Measurements from ENCODE around the gene RTCA. TPM values are rescaled to one million over a fixed set of nuclear protein-coding genes. Genes with fewer than 3 reads are reported as not detected.
A peak's percentile ranks its signal among the peaks of the same experiment; 100 is the strongest.

RTCA gene
- total RNA-seq, 2 experiments from 2014 or later: 47.7 to 48.1 TPM

DNA sequence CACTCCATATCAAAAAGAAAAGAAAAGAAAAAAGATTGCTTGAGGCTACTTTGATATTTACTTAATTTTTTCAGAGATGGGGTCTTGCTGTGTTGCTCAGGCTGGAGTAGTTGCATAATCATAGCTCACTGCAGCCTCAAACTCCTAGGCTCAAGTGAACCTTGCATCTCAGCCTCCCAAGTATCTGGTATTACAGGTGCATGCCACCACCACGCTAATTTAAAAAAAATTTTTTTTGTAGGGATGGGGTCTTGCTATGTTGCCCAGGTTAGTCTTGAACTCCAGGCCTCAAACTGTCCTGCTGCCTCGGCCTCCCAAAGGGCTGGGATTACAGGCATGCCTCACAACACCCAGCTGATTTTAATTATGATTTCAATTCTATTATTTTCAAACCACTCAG is 38.2 kb downstream of the RTCA start:
- ATAC-seq (ENCODE audit: low read depth) (no peak), DNase-seq (no peak)
- POLR2A ChIA-PET: no interaction called here
- H3K4me3 Mint-ChIP-seq: no peak overlapping the region
- H3K36me3 Mint-ChIP-seq: peaks cover 3% of the 10 kb centered on the region
- H3K27me3 Mint-ChIP-seq: no peaks in the 10 kb centered on the region
- H3K4me1 Mint-ChIP-seq: peaks cover 6% of the 10 kb centered on the region
- peaks cover 1% of the 10 kb centered on the region for H3K9me3 Mint-ChIP-seq
- H3K27ac Mint-ChIP-seq: no peak overlapping the region

DNA sequence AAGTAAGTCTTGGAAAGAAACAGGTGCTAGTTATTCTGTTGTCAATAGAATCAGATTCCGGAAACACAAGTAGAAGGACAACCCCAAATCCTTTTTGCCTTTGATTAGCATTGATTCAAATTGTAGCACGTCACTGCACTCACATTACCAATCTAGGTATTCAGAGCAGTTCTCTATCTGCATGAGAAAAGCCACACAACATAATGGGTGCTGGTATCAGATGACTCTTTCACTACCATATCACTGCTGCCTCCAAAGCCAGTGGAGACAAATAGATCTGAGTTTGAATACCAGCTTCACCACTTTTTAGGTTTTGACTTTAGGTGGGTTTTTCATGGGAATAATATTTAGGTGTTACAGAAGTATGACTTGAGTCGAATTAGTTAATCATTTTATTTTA is 38.9 kb downstream of the RTCA start:
- Mint-ChIP-seq H3K36me3 (peaks cover 6% of the 10 kb centered on the region), H3K4me3 (no peak overlapping the region), H3K27me3 (no peaks in the 10 kb centered on the region), H3K27ac (no peak overlapping the region), H3K9me3 (peaks cover 2% of the 10 kb centered on the region), H3K4me1 (peaks cover 6% of the 10 kb centered on the region)
- no peak for ATAC-seq (ENCODE audit: low read depth)
- POLR2A ChIA-PET: no interaction called here
- no peak for DNase-seq

DNA sequence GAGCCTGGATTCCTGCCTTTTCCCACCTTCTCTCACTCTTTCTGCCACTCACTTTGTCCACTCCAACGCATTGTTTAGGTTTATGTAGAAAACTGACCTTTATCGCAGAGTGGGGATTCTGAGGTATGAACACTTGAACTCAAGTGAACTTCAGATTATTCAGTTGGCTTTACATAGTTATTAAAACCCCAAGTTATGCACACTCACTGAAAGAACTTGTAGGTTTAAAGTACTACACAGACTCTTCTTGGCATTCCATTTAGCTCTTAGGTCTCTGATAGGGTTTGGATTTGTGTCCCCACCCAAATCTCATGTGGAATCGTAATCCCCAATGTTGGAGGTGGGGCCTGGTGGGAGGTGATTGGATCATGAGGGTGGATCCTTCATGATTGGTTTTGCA is 39.9 kb downstream of the RTCA start:
- Mint-ChIP-seq H3K27me3 (no peaks in the 10 kb centered on the region), H3K9me3 (peaks cover 4% of the 10 kb centered on the region), H3K4me3 (no peak overlapping the region), H3K27ac (no peak overlapping the region), H3K36me3 (peaks cover 8% of the 10 kb centered on the region), H3K4me1 (peaks cover 6% of the 10 kb centered on the region)
- ATAC-seq (ENCODE audit: low read depth) (no peak), DNase-seq (no peak)
- POLR2A ChIA-PET: no interaction called here

DNA sequence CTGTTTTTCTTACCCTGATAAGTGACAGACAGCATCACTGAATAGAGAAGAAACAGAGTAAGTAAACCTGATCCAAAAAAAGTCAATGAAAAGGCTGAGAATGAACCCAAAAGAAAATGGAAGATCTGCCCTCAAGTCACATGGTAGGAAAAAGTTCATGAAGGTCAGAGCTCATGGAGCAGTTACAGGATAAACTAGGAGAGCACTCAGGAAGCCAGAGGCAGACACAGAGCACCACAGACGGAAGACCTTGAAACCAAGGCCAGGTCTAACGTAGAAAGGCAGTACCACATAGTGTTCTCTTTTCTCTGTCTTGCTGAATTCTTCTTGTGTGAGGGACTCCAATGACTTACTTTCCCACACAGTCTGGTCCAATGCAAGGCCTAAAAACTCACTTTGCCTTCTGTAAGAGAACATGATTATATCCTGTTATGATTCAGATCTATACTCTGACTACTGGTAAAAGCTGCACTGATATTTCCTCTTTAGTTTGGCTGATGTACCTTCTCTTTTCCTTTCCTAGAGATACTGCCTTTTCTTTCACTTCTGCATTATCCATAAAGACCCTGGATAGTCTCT is 40.8 kb downstream of the RTCA start:
- Mint-ChIP-seq H3K27ac (no peak overlapping the region), H3K4me1 (peaks cover 6% of the 10 kb centered on the region), H3K36me3 (peaks cover 8% of the 10 kb centered on the region), H3K27me3 (no peaks in the 10 kb centered on the region), H3K4me3 (peak overlapping the region; percentile 2), H3K9me3 (peaks cover 3% of the 10 kb centered on the region)
- no peak for ATAC-seq (ENCODE audit: low read depth)
- POLR2A ChIA-PET: no interaction called here
- DNase-seq: no peak

DNA sequence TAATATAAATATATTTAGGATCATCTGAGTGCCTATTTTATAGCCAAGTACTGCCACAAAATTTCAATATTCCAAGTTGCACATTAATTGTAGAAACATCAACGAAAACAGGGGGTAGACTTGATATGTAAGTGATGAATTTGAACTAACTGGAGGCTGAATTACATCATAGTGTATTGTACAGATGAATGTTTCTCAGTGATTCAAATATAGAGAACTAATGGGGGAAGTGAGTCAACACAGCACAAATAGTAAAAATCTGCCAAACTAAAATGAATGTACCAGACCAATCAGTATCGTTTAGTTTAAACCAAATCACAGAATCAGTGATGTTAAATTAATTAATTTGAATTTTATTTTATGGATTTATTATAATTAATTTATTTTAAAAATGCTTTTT is 42.8 kb downstream of the RTCA start:
- DNase-seq (no peak), ATAC-seq (ENCODE audit: low read depth) (no peak)
- peaks cover 3% of the 10 kb centered on the region for H3K9me3 Mint-ChIP-seq

DNA sequence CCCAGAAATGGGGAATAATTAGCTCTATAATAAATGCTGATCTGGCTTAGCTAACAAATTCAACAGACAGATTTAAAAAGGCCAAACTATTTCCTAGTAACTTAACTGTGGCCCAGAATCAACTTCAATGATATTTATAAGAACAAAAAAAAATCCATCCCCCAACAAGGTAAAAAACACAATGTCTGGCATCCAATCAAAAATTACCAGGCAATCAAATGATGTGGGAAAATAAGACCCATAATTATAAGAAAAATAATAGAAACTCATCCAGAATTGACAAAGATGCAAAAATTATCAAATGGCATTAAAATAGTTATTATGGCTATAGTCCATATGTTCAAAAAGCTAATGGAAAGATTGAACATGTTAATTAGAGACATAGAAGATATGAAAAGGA is 43.8 kb downstream of the RTCA start:
- no peak for DNase-seq
- peaks cover 3% of the 10 kb centered on the region for H3K9me3 Mint-ChIP-seq
- no peak for ATAC-seq (ENCODE audit: low read depth)
- H3K27ac Mint-ChIP-seq: no peak overlapping the region
- POLR2A ChIA-PET: no interaction called here
- peaks cover 8% of the 10 kb centered on the region for H3K36me3 Mint-ChIP-seq
- no peaks in the 10 kb centered on the region for H3K27me3 Mint-ChIP-seq
- no peak overlapping the region for H3K4me3 Mint-ChIP-seq
- H3K4me1 Mint-ChIP-seq: peaks cover 6% of the 10 kb centered on the region

More for the DNA sequence above, 42.8 kb downstream of the RTCA start:
- Mint-ChIP-seq H3K4me1 (peaks cover 6% of the 10 kb centered on the region), H3K4me3 (no peak overlapping the region), H3K27ac (no peak overlapping the region), H3K27me3 (no peaks in the 10 kb centered on the region), H3K36me3 (peaks cover 8% of the 10 kb centered on the region)
- POLR2A ChIA-PET: no interaction called here

DNA sequence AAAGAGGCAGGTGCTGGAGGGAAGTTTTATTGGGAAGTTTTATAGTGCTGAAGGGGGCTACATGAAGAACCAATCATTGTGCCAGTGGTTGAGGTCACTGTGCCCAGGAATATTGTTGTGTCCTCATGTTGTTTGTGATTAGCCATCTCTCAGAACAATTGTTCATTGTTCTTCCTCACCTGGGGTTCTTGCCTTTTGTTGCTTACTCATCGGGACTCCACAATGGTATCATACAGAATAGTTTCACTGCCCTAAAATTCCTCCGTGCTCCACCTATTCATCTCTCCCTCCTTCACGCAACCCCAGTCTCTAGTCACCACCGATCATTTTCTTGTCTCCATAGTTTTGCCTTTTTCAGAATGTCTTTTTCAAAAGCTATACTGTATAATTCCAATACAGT is 47.4 kb downstream of the RTCA start:
- no peak overlapping the region for H3K4me3 Mint-ChIP-seq

DNA sequence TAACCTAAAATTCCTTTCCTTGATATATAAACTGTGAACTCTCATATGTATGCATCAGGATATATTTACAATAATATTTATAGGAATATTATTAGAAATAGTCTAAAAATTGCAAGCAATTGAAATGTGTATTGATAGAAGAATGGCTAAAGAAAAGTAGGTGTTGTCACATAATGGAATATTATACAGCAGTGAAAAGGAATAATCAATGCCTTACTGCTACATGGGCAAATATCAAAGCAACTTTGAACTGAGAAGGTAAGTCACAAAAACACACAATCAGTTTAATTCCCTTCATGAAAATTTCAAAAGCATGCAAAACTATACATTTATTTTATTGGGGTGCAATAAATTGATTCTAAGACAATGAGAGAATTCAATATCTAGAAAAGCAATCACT is 50.6 kb downstream of the RTCA start:
- peaks cover 21% of the 10 kb centered on the region for H3K9me3 Mint-ChIP-seq
- POLR2A ChIA-PET: no interaction called here

More for the DNA sequence above, 47.4 kb downstream of the RTCA start:
- no peaks in the 10 kb centered on the region for H3K4me1 Mint-ChIP-seq
- DNase-seq: no peak
- H3K27ac Mint-ChIP-seq: no peak overlapping the region
- H3K36me3 Mint-ChIP-seq: peaks cover 11% of the 10 kb centered on the region
- ATAC-seq (ENCODE audit: low read depth): no peak
- peaks cover 12% of the 10 kb centered on the region for H3K9me3 Mint-ChIP-seq
- H3K27me3 Mint-ChIP-seq: no peaks in the 10 kb centered on the region
- POLR2A ChIA-PET: no interaction called here

DNA sequence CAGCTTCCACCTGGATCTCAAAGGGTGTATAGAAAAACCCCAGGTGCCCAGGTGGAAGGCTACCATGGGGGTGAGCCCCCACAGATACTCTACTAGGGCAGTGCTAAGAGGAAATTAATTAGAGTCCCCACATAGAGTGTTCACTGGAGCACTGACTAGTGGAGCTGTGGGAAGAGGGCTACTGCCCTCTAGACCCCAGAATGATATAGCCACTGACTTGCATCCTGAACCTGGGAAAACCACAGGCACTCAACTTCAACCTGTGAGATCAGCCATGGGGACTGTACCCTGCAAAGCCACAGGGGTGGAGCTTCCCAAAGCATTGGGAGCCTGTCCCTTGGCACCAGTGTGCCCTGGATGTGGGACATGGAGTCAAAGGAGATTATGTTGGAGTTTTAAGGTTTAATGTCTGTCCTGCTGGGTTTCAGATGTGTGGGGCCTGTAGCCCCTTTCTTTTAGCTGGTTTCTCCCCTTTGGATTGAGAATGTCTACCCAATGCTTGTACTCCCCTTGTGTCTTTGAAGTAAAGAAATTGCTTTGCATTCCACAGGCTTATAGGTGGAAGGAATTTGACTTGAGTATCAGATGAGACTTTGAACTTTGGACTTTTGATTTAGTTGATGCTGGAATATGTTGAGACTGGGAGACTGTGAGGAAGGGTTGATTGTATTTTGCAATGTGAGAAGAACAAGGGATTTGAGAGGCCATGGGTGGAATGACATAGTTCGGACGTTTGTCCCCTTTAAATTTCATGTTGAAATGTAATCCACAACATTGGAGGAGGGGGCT is 54.5 kb downstream of the RTCA start:
- POLR2A ChIA-PET: no interaction called here
- H3K36me3 Mint-ChIP-seq: peaks cover 11% of the 10 kb centered on the region
- ATAC-seq (ENCODE audit: low read depth) (no peak), DNase-seq (no peak)
- no peak overlapping the region for H3K27ac Mint-ChIP-seq
- H3K4me3 Mint-ChIP-seq: no peak overlapping the region
- H3K4me1 Mint-ChIP-seq: peaks cover 5% of the 10 kb centered on the region
- no peaks in the 10 kb centered on the region for H3K27me3 Mint-ChIP-seq
- H3K9me3 Mint-ChIP-seq: peaks cover 21% of the 10 kb centered on the region

More for the DNA sequence above, 50.6 kb downstream of the RTCA start:
- DNase-seq: no peak
- ATAC-seq (ENCODE audit: low read depth): no peak
- Mint-ChIP-seq H3K4me3 (no peak overlapping the region), H3K27me3 (no peaks in the 10 kb centered on the region), H3K27ac (no peak overlapping the region), H3K4me1 (no peaks in the 10 kb centered on the region), H3K36me3 (peaks cover 11% of the 10 kb centered on the region)

DNA sequence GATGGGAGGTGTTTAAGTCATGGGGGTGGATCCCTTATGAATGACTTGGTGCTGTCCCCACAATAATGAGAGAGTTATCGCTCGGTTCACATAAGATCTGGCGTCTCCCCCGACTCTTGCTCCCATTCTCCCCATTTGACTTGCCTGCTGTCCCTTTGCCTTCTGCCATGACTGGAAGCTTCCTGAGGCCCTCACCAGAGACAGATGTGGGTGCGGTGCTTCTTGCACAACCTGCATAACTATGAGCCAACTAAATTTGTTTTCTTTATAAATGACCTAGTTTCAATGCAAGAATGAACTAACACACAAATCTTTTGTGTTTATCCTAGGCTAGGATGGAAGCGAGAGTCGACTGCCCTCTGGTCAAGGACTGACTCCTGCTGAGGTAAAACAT is 55.1 kb downstream of the RTCA start:
- Mint-ChIP-seq H3K4me1 (peaks cover 5% of the 10 kb centered on the region), H3K27ac (no peak overlapping the region), H3K36me3 (peaks cover 8% of the 10 kb centered on the region), H3K9me3 (peaks cover 17% of the 10 kb centered on the region), H3K4me3 (no peak overlapping the region), H3K27me3 (no peaks in the 10 kb centered on the region)
- POLR2A ChIA-PET: no interaction called here
- DNase-seq (no peak), ATAC-seq (ENCODE audit: low read depth) (no peak)

DNA sequence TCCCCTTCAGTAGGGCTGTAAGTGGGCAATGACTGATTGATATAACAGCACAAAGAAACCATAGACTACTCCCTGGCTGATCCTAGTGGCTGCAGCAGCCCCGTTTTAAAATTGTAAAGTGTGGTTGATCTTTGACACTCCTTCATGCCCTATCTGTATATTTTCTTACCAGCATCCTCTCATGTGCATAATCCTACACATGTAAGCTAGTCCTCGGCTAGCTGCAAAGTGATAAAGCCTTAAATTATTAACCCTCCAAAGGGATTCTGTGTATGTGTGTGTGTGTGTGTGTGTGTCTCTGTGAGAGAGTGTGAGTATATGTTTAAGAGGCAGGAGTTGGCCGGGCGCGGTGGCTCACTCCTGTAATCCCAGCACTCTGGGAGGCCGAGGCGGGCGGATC is 55.5 kb downstream of the RTCA start:
- H3K27me3 Mint-ChIP-seq: no peaks in the 10 kb centered on the region
- H3K4me1 Mint-ChIP-seq: peaks cover 5% of the 10 kb centered on the region
- H3K27ac Mint-ChIP-seq: no peak overlapping the region
- peaks cover 17% of the 10 kb centered on the region for H3K9me3 Mint-ChIP-seq
- H3K36me3 Mint-ChIP-seq: peaks cover 8% of the 10 kb centered on the region
- H3K4me3 Mint-ChIP-seq: no peak overlapping the region
- POLR2A ChIA-PET: no interaction called here
- no peak for DNase-seq
- ATAC-seq (ENCODE audit: low read depth): no peak

DNA sequence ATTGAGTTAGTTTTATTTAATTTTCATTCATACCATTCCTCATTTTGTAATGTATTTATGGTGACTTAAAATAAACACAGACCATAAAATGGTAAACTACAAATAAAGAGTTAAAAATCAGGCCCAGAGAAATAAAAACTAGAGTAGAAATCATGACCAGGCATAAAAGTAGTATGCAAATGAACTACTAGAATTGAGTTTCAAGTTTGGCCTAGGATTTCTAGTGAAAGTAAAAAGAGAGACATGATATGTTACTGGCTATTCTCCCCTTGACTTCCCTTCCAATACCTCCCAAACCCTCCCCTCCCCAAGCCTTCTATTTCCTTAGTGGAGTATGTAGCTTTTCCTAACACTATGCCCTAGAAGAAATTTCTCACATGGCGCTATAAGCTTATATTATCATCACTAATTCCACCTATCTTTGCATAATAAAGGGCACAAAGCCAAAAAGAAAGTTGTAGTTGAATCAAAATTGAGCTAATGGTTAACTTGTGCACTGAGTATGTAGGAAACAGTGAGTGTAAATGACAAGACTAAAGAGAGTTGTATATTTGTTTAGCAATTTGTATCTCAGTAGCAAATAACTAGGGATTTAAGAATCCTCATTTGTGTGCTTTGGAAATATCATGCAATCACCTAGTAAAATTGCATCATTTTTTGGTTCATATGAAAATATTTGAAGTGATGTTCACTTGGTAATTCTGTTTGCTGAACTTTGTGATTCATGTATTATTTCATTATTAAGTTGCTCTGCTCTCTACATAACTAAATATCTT is 56.6 kb downstream of the RTCA start:
- ATAC-seq (ENCODE audit: low read depth): no peak
- no peaks in the 10 kb centered on the region for H3K27me3 Mint-ChIP-seq
- peaks cover 6% of the 10 kb centered on the region for H3K4me1 Mint-ChIP-seq
- peaks cover 8% of the 10 kb centered on the region for H3K36me3 Mint-ChIP-seq
- DNase-seq: no peak
- POLR2A ChIA-PET: no interaction called here
- peaks cover 14% of the 10 kb centered on the region for H3K9me3 Mint-ChIP-seq
- H3K4me3 Mint-ChIP-seq: no peak overlapping the region
- H3K27ac Mint-ChIP-seq: no peak overlapping the region

DNA sequence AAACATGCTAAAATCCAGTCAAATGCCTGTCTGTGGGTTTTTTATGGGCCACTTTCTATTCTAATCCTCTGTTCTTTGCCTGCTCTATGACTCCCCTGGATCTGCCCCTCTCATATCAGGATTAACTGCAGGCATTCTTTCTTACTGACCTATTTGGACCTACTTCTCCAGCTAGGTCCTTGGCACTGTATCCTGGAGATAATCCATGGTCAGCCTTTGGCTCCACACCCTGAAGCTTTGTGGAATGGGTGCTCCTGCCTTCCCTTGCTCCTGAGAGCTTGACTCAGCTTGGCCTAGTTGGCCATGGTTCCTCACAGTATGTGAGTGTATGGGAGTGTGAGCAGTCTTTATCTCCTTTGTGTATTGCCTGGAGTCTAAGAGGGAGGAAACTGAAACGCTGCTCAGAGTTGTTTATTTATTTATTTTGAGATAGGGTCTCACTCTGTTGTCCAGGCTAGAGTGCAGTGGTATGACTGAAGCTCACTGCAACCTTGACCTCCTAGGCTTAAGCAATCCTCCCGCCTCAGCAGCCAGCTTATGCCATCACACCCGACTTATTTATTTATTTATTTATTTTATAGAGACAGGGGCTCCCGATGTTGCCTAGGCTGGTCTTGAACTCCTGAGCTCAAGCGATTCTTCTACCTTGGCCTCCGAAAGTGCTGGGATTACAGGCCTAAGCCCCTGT is 57.5 kb downstream of the RTCA start:
- POLR2A ChIA-PET: no interaction called here
- Mint-ChIP-seq H3K27me3 (no peaks in the 10 kb centered on the region), H3K4me3 (no peak overlapping the region), H3K27ac (no peak overlapping the region), H3K9me3 (peaks cover 14% of the 10 kb centered on the region), H3K4me1 (peaks cover 6% of the 10 kb centered on the region), H3K36me3 (peaks cover 8% of the 10 kb centered on the region)
- DNase-seq (no peak), ATAC-seq (ENCODE audit: low read depth) (no peak)

Data from activated naive CD8-positive, alpha-beta T cell treated with anti-CD3 and anti-CD28 coated beads, Interleukin-2, amount 10 ng/mL, durations not matched to agents 7 days and 5 days (primary cell).